H1 (cell line): ENCODE data around the gene LONRF2. TPM values are rescaled to one million over a fixed set of nuclear protein-coding genes. Genes with fewer than 3 reads are reported as not detected.

Experiments
- CTCF ChIA-PET: fragments of 300-600 bp; sonication (Branson Sonifier 250); formaldehyde crosslinking; loops from one replicate; lab custom pipeline; 2021; ENCODE audit not compliant: partially characterized antibody; lab: Charles Lee
- POLR2A ChIA-PET: fragments of 300-600 bp; sonication (Branson Sonifier 250); formaldehyde crosslinking; loops from one replicate; lab custom pipeline; 2021; ENCODE audit warnings: inconsistent platforms; ENCODE audit not compliant: partially characterized antibody; lab: Charles Lee
- DNase-seq, 2 experiments: peaks; one replicate each; pipeline versions ENCODE4 v3.0.0 to v3.0.0-alpha.2; 2010 to 2022; ENCODE audit warnings: low spot score in 2 of 2, low read depth in 1 of 2, mixed read lengths in 1 of 2
- FAIRE-seq: peaks from 2 replicates; lab custom pipeline; 2011; peaks lifted over from hg19 to GRCh38; lab: Jason Lieb, UNC
- H2AFZ ChIP-seq: 2 replicates; pipeline ENCODE4 v1.8.1; 2012; ENCODE audit warnings: low read length, inconsistent platforms
- H2AK5ac ChIP-seq: 2 replicates; pipeline ENCODE4 v1.6.1; 2013; ENCODE audit warnings: low read depth, low read length
- H2BK120ac ChIP-seq: replicated peaks from 2 replicates; pipeline ENCODE3; 2013; ENCODE audit warnings: low read depth, low read length, inconsistent platforms
- H2BK12ac ChIP-seq: 2 replicates; pipeline ENCODE4 v1.6.1; 2013; ENCODE audit warnings: low read depth, low read length
- H2BK15ac ChIP-seq: 2 replicates; pipeline ENCODE4 v1.6.1; 2013; ENCODE audit warnings: low read length
- H2BK20ac ChIP-seq: 2 replicates; pipeline ENCODE4 v1.6.1; 2013; ENCODE audit warnings: low read length
- H2BK5ac ChIP-seq: 2 replicates; pipeline ENCODE4 v1.6.1; 2013; ENCODE audit warnings: low read depth, low read length
- H3K14ac ChIP-seq: 2 replicates; pipeline ENCODE4 v1.6.1; 2013; ENCODE audit warnings: inconsistent platforms; ENCODE audit not compliant: insufficient read length
- H3K18ac ChIP-seq: 2 replicates; pipeline ENCODE4 v1.6.1; 2013; ENCODE audit warnings: low read length; ENCODE audit errors: extremely low read depth
- H3K23ac ChIP-seq: 2 replicates; pipeline ENCODE4 v1.6.1; 2013; ENCODE audit warnings: inconsistent platforms; ENCODE audit not compliant: insufficient read length
- H3K23me2 ChIP-seq: 2 replicates; pipeline ENCODE4 v1.6.1; 2013; ENCODE audit warnings: low read depth, low read length
- H3K27ac ChIP-seq: 2 replicates; pipeline ENCODE4 v1.6.1; 2011; ENCODE audit warnings: low read depth, low read length, inconsistent platforms
- H3K27me3 ChIP-seq, 4 experiments: replicated peaks in 1 of 4; 1 replicate in 1 of 4; 2 replicates in 3 of 4; pipeline versions ENCODE4 v1.6.1 to v1.8.1; 2011 to 2013; ENCODE audit warnings: low read length in 3 of 4, mild to moderate bottlenecking in 3 of 4, inconsistent platforms in 2 of 4, mixed read lengths in 2 of 4, moderate library complexity in 1 of 4; ENCODE audit not compliant: control insufficient read depth in 3 of 4, insufficient read depth in 3 of 4; ENCODE audit errors: extremely low read depth in 1 of 4
- H3K36me3 ChIP-seq, 4 experiments: 2 replicates each; pipeline versions ENCODE4 v1.6.1 to v1.8.1; 2011 to 2013; ENCODE audit warnings: mild to moderate bottlenecking in 4 of 4, low read length in 3 of 4, moderate library complexity in 2 of 4, control low read depth in 1 of 4, inconsistent platforms in 1 of 4; ENCODE audit not compliant: insufficient read depth in 4 of 4, control insufficient read depth in 2 of 4
- H3K4ac ChIP-seq: replicated peaks from 2 replicates; pipeline ENCODE3; 2013; ENCODE audit warnings: low read length, low read depth, mixed read lengths, inconsistent platforms; ENCODE audit not compliant: insufficient read length
- H3K4me1 ChIP-seq, 4 experiments: replicated peaks in 1 of 4; 1 replicate in 1 of 4; 2 replicates in 3 of 4; pipeline versions ENCODE4 v1.6.1 to v1.8.1; 2011 to 2013; ENCODE audit warnings: low read length in 3 of 4, inconsistent platforms in 2 of 4, mixed read lengths in 1 of 4; ENCODE audit not compliant: insufficient read depth in 4 of 4, control insufficient read depth in 3 of 4
- H3K4me2 ChIP-seq, 2 experiments: 2 replicates each; pipeline versions ENCODE4 v1.6.1 to v1.8.1; 2011 to 2013; ENCODE audit warnings: low read depth in 2 of 2, low read length in 2 of 2, control low read depth in 1 of 2, inconsistent platforms in 1 of 2, mild to moderate bottlenecking in 1 of 2; ENCODE audit not compliant: insufficient read depth in 1 of 2
- H3K4me3 ChIP-seq, 4 experiments: fragments of 200-600, 300-600 bp in 1 of 4; sonication (generic), shearing (Covaris generic), sonication (Bioruptor Twin) in 1 of 4; 2 replicates each; pipeline versions ENCODE4 v1.5.1 to v1.8.1; 2011 to 2016; ENCODE audit warnings: low read length in 4 of 4, low read depth in 3 of 4, control low read depth in 2 of 4, inconsistent platforms in 2 of 4, mild to moderate bottlenecking in 2 of 4, mixed read lengths in 1 of 4, moderate library complexity in 1 of 4; ENCODE audit not compliant: insufficient read depth in 2 of 4; ENCODE audit errors: extremely low read depth in 1 of 4
- H3K56ac ChIP-seq: replicated peaks from 2 replicates; pipeline ENCODE3; 2013; ENCODE audit warnings: low read depth, mild to moderate bottlenecking, mixed read lengths, low read length, inconsistent platforms; ENCODE audit not compliant: insufficient read length
- H3K79me1 ChIP-seq: 2 replicates; pipeline ENCODE4 v1.6.1; 2013; ENCODE audit warnings: low read depth, low read length, control low read depth
- H3K79me2 ChIP-seq, 2 experiments: 2 replicates each; pipeline versions ENCODE4 v1.6.1 to v1.8.1; 2012 to 2013; ENCODE audit warnings: low read length in 2 of 2, mild to moderate bottlenecking in 2 of 2, inconsistent platforms in 1 of 2; ENCODE audit not compliant: insufficient read depth in 2 of 2, control insufficient read depth in 1 of 2
- H3K9ac ChIP-seq, 4 experiments: replicated peaks in 1 of 4; 1 replicate in 1 of 4; 2 replicates in 3 of 4; pipeline versions ENCODE4 v1.6.1 to v1.8.1; 2011 to 2013; ENCODE audit warnings: low read depth in 3 of 4, low read length in 3 of 4, control low read depth in 2 of 4, mild to moderate bottlenecking in 2 of 4, moderate library complexity in 2 of 4, inconsistent platforms in 1 of 4; ENCODE audit errors: extremely low read depth in 1 of 4
- H3K9me3 ChIP-seq, 2 experiments: 2 replicates each; pipeline versions ENCODE4 v1.6.1 to v1.8.1; 2012 to 2013; ENCODE audit warnings: mild to moderate bottlenecking in 2 of 2, moderate library complexity in 2 of 2, control low read depth in 1 of 2, inconsistent platforms in 1 of 2, low read depth in 1 of 2, low read length in 1 of 2, mixed read lengths in 1 of 2; ENCODE audit not compliant: insufficient read depth in 2 of 2
- H4K20me1 ChIP-seq, 2 experiments: replicated peaks in 1 of 2; 2 replicates each; pipeline versions ENCODE3 to v1.8.1; 2011 to 2013; ENCODE audit warnings: inconsistent platforms in 2 of 2, low read length in 2 of 2, mild to moderate bottlenecking in 1 of 2; ENCODE audit not compliant: insufficient read depth in 2 of 2, control insufficient read depth in 1 of 2
- H4K5ac ChIP-seq: 2 replicates; pipeline ENCODE4 v1.6.1; 2013; ENCODE audit warnings: low read length, low read depth, mixed read lengths, inconsistent platforms; ENCODE audit not compliant: insufficient read length
- H4K8ac ChIP-seq: 2 replicates; pipeline ENCODE4 v1.8.0; 2013; ENCODE audit warnings: mild to moderate bottlenecking, moderate library complexity, low read length, inconsistent platforms; ENCODE audit not compliant: insufficient read depth; ENCODE audit errors: extremely low read depth
- H4K91ac ChIP-seq: replicated peaks from 2 replicates; pipeline ENCODE3; 2013; ENCODE audit warnings: low read length, mixed read lengths, inconsistent platforms; ENCODE audit not compliant: insufficient read length
- SP1 ChIP-seq: IDR thresholded peaks from 2 replicates; pipeline ENCODE4 v1.6.1; 2011; ENCODE audit warnings: low read depth, low read length
- SP4 ChIP-seq: IDR thresholded peaks from 2 replicates; pipeline ENCODE4 v1.6.1; 2012; ENCODE audit warnings: low read length, inconsistent platforms
- WGBS, 2 experiments: shearing (Covaris generic) in 1 of 2; methylation state at CpG; one replicate each; pipeline versions ENCODE4 v1.1.6 to v1.1.7; 2013 to 2015; ENCODE audit warnings: low lambda C conversion rate in 2 of 2, mixed read lengths in 2 of 2, inconsistent platforms in 1 of 2, low coverage in 1 of 2, missing lambda C conversion rate in 1 of 2; ENCODE audit not compliant: insufficient replicate concordance in 2 of 2, insufficient coverage in 1 of 2, insufficient read length in 1 of 2; ENCODE audit errors: extremely low coverage in 1 of 2, missing lambda C conversion rate in 1 of 2; 5-methylcytosine and 5-hydroxymethylcytosine counted together
- polyA plus RNA-seq, 7 experiments: library from polyadenylated mRNA; depleted of rRNA in 3 of 7; stranded (reverse) in 5 of 7; unstranded in 2 of 7; fragments of >200 nt in 5 of 7; fragments of 200-250 nt in 2 of 7; gene quantifications; 1 replicate in 5 of 7; 2 replicates in 1 of 7; 4 replicates in 1 of 7; pipeline versions ENCODE4 v1.2.1 to v1.2.3, GENCODE V29; 2011 to 2013; ENCODE audit warnings: missing spikeins in 2 of 7, mixed read lengths in 2 of 7
- total RNA-seq: library from RNA; stranded (reverse); fragmentation: NEBNext Ultra II Directional; extraction: Animal tissue kit (Norgen Biotek cat#: 25700); gene quantifications from 2 replicates; pipeline ENCODE4 v1.2.1, GENCODE V29; 2021
- TF ChIP-seq, protein P1 (sequence below), 3 experiments: IDR thresholded peaks; 1 replicate in 2 of 3; 2 replicates in 1 of 3; pipeline versions ENCODE4 v1.5.1 to v1.6.1; 2011; ENCODE audit warnings: low read length in 3 of 3, mild to moderate bottlenecking in 3 of 3, inconsistent platforms in 2 of 3, low read depth in 1 of 3, moderate library complexity in 1 of 3; ENCODE audit not compliant: insufficient read depth in 1 of 3; ENCODE audit errors: control extremely low read depth in 1 of 3

LONRF2 gene
- total and polyA plus RNA-seq, 2 of the 8 experiments (the other 6 are each of a cell fraction or from before 2014, with no cell fraction given), result 0.24 to 0.74 TPM

DNA sequence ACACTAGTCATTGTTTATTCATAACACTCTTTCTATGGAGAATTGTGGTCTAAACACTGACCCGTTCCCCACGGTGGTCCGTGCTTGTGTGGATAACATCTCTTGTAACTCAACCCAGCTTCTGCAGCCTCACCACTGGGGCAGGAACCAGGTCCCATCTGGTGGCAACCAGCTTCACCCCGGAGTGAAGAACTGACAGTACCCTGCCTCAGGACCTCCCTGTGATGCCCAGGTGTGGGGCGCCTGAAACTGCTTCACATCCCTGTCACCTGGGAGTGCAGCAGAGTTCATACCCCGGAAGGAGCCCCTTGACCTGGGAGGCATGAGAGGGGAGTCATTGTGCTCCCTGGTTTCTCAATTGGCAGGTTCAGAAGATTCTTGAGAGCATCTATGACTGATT is 81.1 kb downstream of the LONRF2 start:
- no peak overlapping the region for H2AK5ac ChIP-seq
- CTCF ChIA-PET, result interaction anchor here (0.9 to 4.2 kb wide), 9 partner anchors 18 to 683 kb away, joined by 3 to 35 read pairs (median 4); no protein-coding TSS in a partner anchor
- no peak overlapping the region for H3K18ac ChIP-seq
- TF ChIP-seq SP1, result no peak
- TF ChIP-seq, protein P1, sequence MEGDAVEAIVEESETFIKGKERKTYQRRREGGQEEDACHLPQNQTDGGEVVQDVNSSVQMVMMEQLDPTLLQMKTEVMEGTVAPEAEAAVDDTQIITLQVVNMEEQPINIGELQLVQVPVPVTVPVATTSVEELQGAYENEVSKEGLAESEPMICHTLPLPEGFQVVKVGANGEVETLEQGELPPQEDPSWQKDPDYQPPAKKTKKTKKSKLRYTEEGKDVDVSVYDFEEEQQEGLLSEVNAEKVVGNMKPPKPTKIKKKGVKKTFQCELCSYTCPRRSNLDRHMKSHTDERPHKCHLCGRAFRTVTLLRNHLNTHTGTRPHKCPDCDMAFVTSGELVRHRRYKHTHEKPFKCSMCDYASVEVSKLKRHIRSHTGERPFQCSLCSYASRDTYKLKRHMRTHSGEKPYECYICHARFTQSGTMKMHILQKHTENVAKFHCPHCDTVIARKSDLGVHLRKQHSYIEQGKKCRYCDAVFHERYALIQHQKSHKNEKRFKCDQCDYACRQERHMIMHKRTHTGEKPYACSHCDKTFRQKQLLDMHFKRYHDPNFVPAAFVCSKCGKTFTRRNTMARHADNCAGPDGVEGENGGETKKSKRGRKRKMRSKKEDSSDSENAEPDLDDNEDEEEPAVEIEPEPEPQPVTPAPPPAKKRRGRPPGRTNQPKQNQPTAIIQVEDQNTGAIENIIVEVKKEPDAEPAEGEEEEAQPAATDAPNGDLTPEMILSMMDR (IDR thresholded peaks at IDR 0.05; ENCODE audit: control extremely low read depth in 1 of 3, insufficient read depth in 1 of 3, low read depth in 1 of 3, low read length in 3 of 3), result no peak
- no peak for TF ChIP-seq SP4

More for the DNA sequence above, 81.1 kb downstream of the LONRF2 start:
- Histone ChIP-seq H3K27ac (no peak overlapping the region), H3K23ac (no peak overlapping the region), H3K36me3 (no peaks in the 10 kb centered on the region), H3K4ac (no peak overlapping the region), H3K79me1 (no peaks in the 10 kb centered on the region), H4K20me1 (no peaks in the 10 kb centered on the region), H3K27me3 (peaks cover 0 to 2% (median under 1%) of the 10 kb centered on the region in 4 experiments; a peak in 2 of 7 replicates), H2BK12ac (no peak overlapping the region), H4K8ac (no peak overlapping the region), H3K14ac (no peak overlapping the region), H2BK5ac (no peak overlapping the region), H2BK20ac (no peak overlapping the region), H3K79me2 (no peaks in the 10 kb centered on the region), H3K9ac (no peak overlapping the region), H3K4me2 (no peak overlapping the region), H3K4me3 (no peak overlapping the region), H3K23me2 (no peaks in the 10 kb centered on the region; the same call in 1 of the 2 replicates), H4K91ac (no peak overlapping the region), H2AFZ (no peak overlapping the region), H3K56ac (no peak overlapping the region), H3K9me3 (no peaks in the 10 kb centered on the region), H3K4me1 (peaks cover 0 to 6% (median 2%) of the 10 kb centered on the region in 4 experiments; a peak in 4 of 7 replicates), H2BK120ac (no peak overlapping the region), H4K5ac (no peak overlapping the region), H2BK15ac (no peak overlapping the region)
- POLR2A ChIA-PET, result no interaction called here
- DNase-seq (no peak), FAIRE-seq (no peak)
- 79% methylated on average over 6 of the region's 6 CpGs; no CpG with 5 or more reads in 1 of the 2 experiments for WGBS, 2 experiments
